Activated naive CD4-positive, alpha-beta T cell treated with Interleukin-2 at 50 U/mL for 16 hours (primary cell): Measurements from ENCODE around the gene SLC26A1.

Source experiments
- DNase-seq: peaks from one replicate; pipeline ENCODE4 v3.0.0-alpha.2; 2020

SLC26A1 gene

GRCh38 chr4:1027915-1028238 lies 34.7 kb upstream of the SLC26A1 start:
- DNase-seq: no peak

GRCh38 chr4:1027219-1027914 lies 34.2 kb upstream of the SLC26A1 start:
- no peak for DNase-seq

- peak; percentile 53 for DNase-seq
Observed at GRCh38 chr4:1026115-1026514, 32.9 kb upstream of the SLC26A1 start.

- no peak for DNase-seq
Observed at GRCh38 chr4:1024882-1025545, 31.8 kb upstream of the SLC26A1 start.

GRCh38 chr4:1023895-1024740 lies 30.9 kb upstream of the SLC26A1 start:
- DNase-seq: no peak

- no peak for DNase-seq
Observed at GRCh38 chr4:1023075-1023640, 30.0 kb upstream of the SLC26A1 start.

GRCh38 chr4:1022739-1023066 lies 29.5 kb upstream of the SLC26A1 start:
- DNase-seq: no peak

- DNase-seq: no peak
Observed at GRCh38 chr4:1022051-1022738, 29.0 kb upstream of the SLC26A1 start.

- no peak for DNase-seq
Observed at GRCh38 chr4:1021386-1022050, 28.3 kb upstream of the SLC26A1 start.

GRCh38 chr4:1019729-1020470 lies 26.7 kb upstream of the SLC26A1 start:
- DNase-seq: no peak

GRCh38 chr4:1019320-1019719 lies 26.1 kb upstream of the SLC26A1 start:
- no peak for DNase-seq

- DNase-seq: no peak
Observed at GRCh38 chr4:1018147-1019020, 25.2 kb upstream of the SLC26A1 start.

- no peak for DNase-seq
Observed at GRCh38 chr4:1017706-1018105, 24.5 kb upstream of the SLC26A1 start.

- DNase-seq: no peak
Observed at GRCh38 chr4:1017211-1017610, 24.0 kb upstream of the SLC26A1 start.

- DNase-seq: no peak
Observed at GRCh38 chr4:1015746-1016145, 22.5 kb upstream of the SLC26A1 start.

GRCh38 chr4:1015179-1015578 lies 22.0 kb upstream of the SLC26A1 start:
- no peak for DNase-seq

- no peak for DNase-seq
Observed at GRCh38 chr4:1014291-1015167, 21.3 kb upstream of the SLC26A1 start.

- DNase-seq: no peak
Observed at GRCh38 chr4:1013225-1014073, 20.2 kb upstream of the SLC26A1 start.
